Measurements from ENCODE around the gene GOLGA7B.

DNA sequence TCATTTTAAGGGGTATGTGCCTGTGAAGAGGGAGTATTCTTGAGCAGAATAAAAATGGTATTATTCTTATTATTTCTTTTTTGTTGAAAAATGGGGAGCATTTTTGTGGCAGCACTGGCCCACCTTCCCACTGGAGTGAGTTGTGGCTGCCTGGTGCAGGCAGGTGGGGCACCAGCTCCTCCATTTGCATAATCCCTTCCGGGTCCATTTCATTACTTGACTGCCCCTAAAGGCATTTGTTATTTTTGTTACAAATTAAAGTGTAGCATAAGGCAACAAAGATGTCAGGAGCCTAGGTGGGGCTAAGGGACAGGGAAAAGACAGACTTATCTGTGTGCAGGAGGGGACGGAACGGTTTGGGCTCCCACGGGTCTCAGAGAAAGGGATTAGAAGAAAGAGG lies 26.8 kb downstream of the GOLGA7B start:
- TF ChIP-seq MAFK (IDR thresholded peaks at IDR 0.05; ENCODE audit: low read depth, low read length) (no peak), SMC3 (IDR thresholded peaks at IDR 0.05; ENCODE audit: low read depth, low read length) (no peak), FOS (IDR thresholded peaks at IDR 0.05; ENCODE audit: low read depth, low read length) (no peak), POLR2A (IDR thresholded peaks at IDR 0.05; ENCODE audit: low read depth, low read length) (no peak), MAZ (IDR thresholded peaks at IDR 0.05; ENCODE audit: borderline replicate concordance, low read depth, low read length) (no peak), RFX5 (IDR thresholded peaks at IDR 0.05; ENCODE audit: low read depth, low read length) (no peak), RAD21 (IDR thresholded peaks at IDR 0.05; ENCODE audit: low read length) (no peak), CEBPB (IDR thresholded peaks at IDR 0.05; ENCODE audit: low read depth, low read length) (no peak), CHD1 (IDR thresholded peaks at IDR 0.05; ENCODE audit: low read depth, low read length) (no peak), MXI1 (IDR thresholded peaks at IDR 0.05; ENCODE audit: borderline replicate concordance, low read depth, low read length) (no peak), RCOR1 (IDR thresholded peaks at IDR 0.05; ENCODE audit: insufficient replicate concordance, low read length) (no peak)
- TF ChIP-seq, protein P1, sequence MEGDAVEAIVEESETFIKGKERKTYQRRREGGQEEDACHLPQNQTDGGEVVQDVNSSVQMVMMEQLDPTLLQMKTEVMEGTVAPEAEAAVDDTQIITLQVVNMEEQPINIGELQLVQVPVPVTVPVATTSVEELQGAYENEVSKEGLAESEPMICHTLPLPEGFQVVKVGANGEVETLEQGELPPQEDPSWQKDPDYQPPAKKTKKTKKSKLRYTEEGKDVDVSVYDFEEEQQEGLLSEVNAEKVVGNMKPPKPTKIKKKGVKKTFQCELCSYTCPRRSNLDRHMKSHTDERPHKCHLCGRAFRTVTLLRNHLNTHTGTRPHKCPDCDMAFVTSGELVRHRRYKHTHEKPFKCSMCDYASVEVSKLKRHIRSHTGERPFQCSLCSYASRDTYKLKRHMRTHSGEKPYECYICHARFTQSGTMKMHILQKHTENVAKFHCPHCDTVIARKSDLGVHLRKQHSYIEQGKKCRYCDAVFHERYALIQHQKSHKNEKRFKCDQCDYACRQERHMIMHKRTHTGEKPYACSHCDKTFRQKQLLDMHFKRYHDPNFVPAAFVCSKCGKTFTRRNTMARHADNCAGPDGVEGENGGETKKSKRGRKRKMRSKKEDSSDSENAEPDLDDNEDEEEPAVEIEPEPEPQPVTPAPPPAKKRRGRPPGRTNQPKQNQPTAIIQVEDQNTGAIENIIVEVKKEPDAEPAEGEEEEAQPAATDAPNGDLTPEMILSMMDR (conservative IDR thresholded peaks at IDR 0.05; ENCODE audit: low read depth, low read length): no peak
